Measurements from ENCODE around the gene KCNN1.
"Not testable (repeated sequence)": the region's sequence is repeated elsewhere in the genome, so short reads cannot be mapped to it uniquely, and the experiment has no call there.

Gene KCNN1

GRCh38 chr19:17969096-17969792, 2.3 kb downstream of the KCNN1 start:
- no peak for DNase-seq (ENCODE audit: low read depth)

- no peak for DNase-seq (ENCODE audit: low read depth)
Observed at GRCh38 chr19:17972230-17972629, 5.3 kb downstream of the KCNN1 start.

GRCh38 chr19:17973759-17974158, 6.9 kb downstream of the KCNN1 start:
- no peak for DNase-seq (ENCODE audit: low read depth)

- no peak for DNase-seq (ENCODE audit: low read depth)
Observed at GRCh38 chr19:17974551-17974950, 7.6 kb downstream of the KCNN1 start.

GRCh38 chr19:17975032-17975431, 8.1 kb downstream of the KCNN1 start:
- no peak for DNase-seq (ENCODE audit: low read depth)

GRCh38 chr19:17977021-17977420, 10.1 kb downstream of the KCNN1 start:
- no peak for DNase-seq (ENCODE audit: low read depth)

- no peak for DNase-seq (ENCODE audit: low read depth)
Observed at GRCh38 chr19:17977488-17977887, 10.6 kb downstream of the KCNN1 start.

GRCh38 chr19:17981611-17982010, 14.7 kb downstream of the KCNN1 start:
- no peak for DNase-seq (ENCODE audit: low read depth)

GRCh38 chr19:17982430-17982829, 15.5 kb downstream of the KCNN1 start:
- no peak for DNase-seq (ENCODE audit: low read depth)

- DNase-seq (ENCODE audit: low read depth) = no peak
Observed at GRCh38 chr19:17985037-17985818, 18.3 kb downstream of the KCNN1 start.

GRCh38 chr19:17986569-17986968, 19.7 kb downstream of the KCNN1 start:
- not testable (repeated sequence) for DNase-seq (ENCODE audit: low read depth)

GRCh38 chr19:17988161-17988560, 21.3 kb downstream of the KCNN1 start:
- no peak for DNase-seq (ENCODE audit: low read depth)

GRCh38 chr19:17989425-17990094, 22.7 kb downstream of the KCNN1 start:
- DNase-seq (ENCODE audit: low read depth) = no peak

- DNase-seq (ENCODE audit: low read depth) = no peak
Observed at GRCh38 chr19:17993076-17993813, 26.3 kb downstream of the KCNN1 start.

GRCh38 chr19:17996826-17997316, 30.0 kb downstream of the KCNN1 start:
- DNase-seq (ENCODE audit: low read depth) = no peak

- DNase-seq (ENCODE audit: low read depth) = no peak
Observed at GRCh38 chr19:17997969-17998826, 31.3 kb downstream of the KCNN1 start.

GRCh38 chr19:17998827-17999150, 31.9 kb downstream of the KCNN1 start:
- DNase-seq (ENCODE audit: low read depth) = no peak

- no peak for DNase-seq (ENCODE audit: low read depth)
Observed at GRCh38 chr19:17999684-18000479, 33.0 kb downstream of the KCNN1 start.

- DNase-seq (ENCODE audit: low read depth) = no peak
Observed at GRCh38 chr19:18000480-18000914, 33.6 kb downstream of the KCNN1 start.
